BJ (cell line): ENCODE data around the gene PSMA1. TPM values are rescaled to one million over a fixed set of nuclear protein-coding genes. Genes with fewer than 3 reads are reported as not detected.

Source experiments
- CTCF ChIA-PET: fragments of 350-600 bp; formaldehyde crosslinking; extraction: SDS; loops from one replicate; lab custom pipeline; 2021; ENCODE audit warnings: antibody characterized with exemption, inconsistent platforms; lab: Yijun Ruan, JAX
- POLR2A ChIA-PET: fragments of 300-600 bp; sonication (Branson Sonifier 250); formaldehyde crosslinking; extraction: SDS; loops from one replicate; lab custom pipeline; 2021; ENCODE audit warnings: antibody characterized with exemption; lab: Charles Lee
- DNase-seq: peaks from one replicate; pipeline ENCODE4 v3.0.0-alpha.2; 2011; ENCODE audit warnings: low read depth
- H3K27me3 ChIP-seq: 2 replicates; pipeline ENCODE4 v1.6.0; 2011; ENCODE audit warnings: low read length; ENCODE audit not compliant: control insufficient read depth, insufficient read depth
- H3K36me3 ChIP-seq: 2 replicates; pipeline ENCODE4 v1.5.1; 2011; ENCODE audit warnings: low read length; ENCODE audit not compliant: control insufficient read depth, insufficient read depth
- H3K4me3 ChIP-seq: 2 replicates; pipeline ENCODE4 v1.5.1; 2011; ENCODE audit warnings: low read depth, mild to moderate bottlenecking, control low read depth, low read length
- polyA plus RNA-seq: library from polyadenylated mRNA; depleted of rRNA; stranded (reverse); fragments of >200 nt; gene quantifications from 2 replicates; pipeline ENCODE4 v1.2.3, GENCODE V29; 2011; rRNA removed
- small RNA-seq: library from RNA; depleted of rRNA; stranded (forward); fragments of <200 nt; gene quantifications from one replicate; pipeline ENCODE3, GENCODE V24; 2012; ENCODE audit warnings: low replicate concordance, low read depth; ENCODE audit not compliant: insufficient read length
- TF ChIP-seq, protein P1 (sequence below): IDR thresholded peaks from 2 replicates; pipeline ENCODE4 v1.5.1; 2011; ENCODE audit warnings: low read depth, mild to moderate bottlenecking, control low read depth, inconsistent platforms, low read length, moderate library complexity; ENCODE audit not compliant: insufficient read depth

PSMA1 gene
- polyA plus RNA-seq, 1 experiment, result 108 TPM

DNA sequence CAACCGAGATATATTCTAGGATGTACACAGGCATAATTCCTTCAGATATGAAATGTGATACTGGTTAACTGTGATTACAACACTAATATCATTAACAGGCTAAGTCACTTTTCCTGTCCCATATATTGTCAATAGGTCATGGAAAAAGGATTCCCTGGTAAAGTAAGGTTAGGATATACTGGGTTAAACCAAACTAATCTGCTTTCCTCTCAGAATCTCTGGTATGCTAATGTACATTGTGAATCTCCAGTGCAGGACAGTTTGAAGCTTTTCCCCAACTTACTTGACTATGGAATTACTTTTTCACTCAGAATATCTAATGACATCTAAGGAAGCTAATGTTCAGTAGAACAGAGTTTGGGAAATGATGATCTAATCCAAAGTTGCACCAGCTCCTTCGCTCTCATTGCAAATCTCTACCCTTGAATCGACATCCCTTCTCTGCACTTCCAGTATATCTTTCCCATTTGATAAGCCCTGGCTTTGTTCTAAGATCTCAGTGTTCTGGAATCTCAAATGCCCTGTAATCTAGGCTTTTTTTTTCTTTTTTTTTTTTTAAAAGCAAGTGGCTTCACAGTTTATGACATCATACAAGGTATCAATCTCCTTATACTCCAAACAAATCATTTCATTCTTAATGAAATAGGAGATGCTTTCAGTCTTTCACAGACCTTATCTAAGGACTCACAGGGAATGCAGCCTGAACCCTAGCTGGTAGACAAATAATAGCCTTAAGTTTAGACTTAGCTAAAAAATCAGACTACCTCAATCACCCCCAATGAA, 64.3 kb downstream of the PSMA1 start:
- peaks cover 11% of the 10 kb centered on the region for H3K36me3 ChIP-seq
- TF ChIP-seq, protein P1, sequence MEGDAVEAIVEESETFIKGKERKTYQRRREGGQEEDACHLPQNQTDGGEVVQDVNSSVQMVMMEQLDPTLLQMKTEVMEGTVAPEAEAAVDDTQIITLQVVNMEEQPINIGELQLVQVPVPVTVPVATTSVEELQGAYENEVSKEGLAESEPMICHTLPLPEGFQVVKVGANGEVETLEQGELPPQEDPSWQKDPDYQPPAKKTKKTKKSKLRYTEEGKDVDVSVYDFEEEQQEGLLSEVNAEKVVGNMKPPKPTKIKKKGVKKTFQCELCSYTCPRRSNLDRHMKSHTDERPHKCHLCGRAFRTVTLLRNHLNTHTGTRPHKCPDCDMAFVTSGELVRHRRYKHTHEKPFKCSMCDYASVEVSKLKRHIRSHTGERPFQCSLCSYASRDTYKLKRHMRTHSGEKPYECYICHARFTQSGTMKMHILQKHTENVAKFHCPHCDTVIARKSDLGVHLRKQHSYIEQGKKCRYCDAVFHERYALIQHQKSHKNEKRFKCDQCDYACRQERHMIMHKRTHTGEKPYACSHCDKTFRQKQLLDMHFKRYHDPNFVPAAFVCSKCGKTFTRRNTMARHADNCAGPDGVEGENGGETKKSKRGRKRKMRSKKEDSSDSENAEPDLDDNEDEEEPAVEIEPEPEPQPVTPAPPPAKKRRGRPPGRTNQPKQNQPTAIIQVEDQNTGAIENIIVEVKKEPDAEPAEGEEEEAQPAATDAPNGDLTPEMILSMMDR, result no peak
- no peaks in the 10 kb centered on the region for H3K27me3 ChIP-seq
- H3K4me3 ChIP-seq, result no peak overlapping the region
- ChIA-PET POLR2A (interaction anchor here (0.6 to 1.2 kb wide), 6 partner anchors 33 to 186 kb away, joined by 3 to 22 read pairs (median 5); no protein-coding TSS in a partner anchor), CTCF (interaction anchor here (0.7 to 7.4 kb wide), 31 partner anchors 10 to 482 kb away, joined by 3 to 118 read pairs (median 4); no protein-coding TSS in a partner anchor)
- no peak for DNase-seq

Small RNA genes within 50 kb of the gene (small RNA-seq; reads per million reads assigned to genes)
- not detected for gene RNU7-49P

Other genes starting within 250 kb of the PSMA1 start
- gene RRAS2, start 161.2 kb downstream of the PSMA1 start, polyA plus RNA-seq, result 29.1 and 60.6 TPM in 2 replicates
- 120 and 179 TPM in 2 replicates for gene COPB1, start 20.6 kb downstream of the PSMA1 start, polyA plus RNA-seq
- 0.06 TPM in 2 replicates for gene PDE3B, start 123.4 kb upstream of the PSMA1 start, polyA plus RNA-seq